GM12878 (cell line): ENCODE results near the gene C3AR1. TPM values are rescaled to one million over a fixed set of nuclear protein-coding genes. Genes with fewer than 3 reads are reported as not detected.

ENCODE experiments used
- ATAC-seq: fragments of 200-7000 bp; cut with Tn5 transposase; 3 replicates; pipeline ENCODE4 v1.9.1; 2020; ENCODE audit warnings: mild to moderate bottlenecking, moderate library complexity
- BruUV-seq: library from RNA; stranded (reverse); fragments of 400-500 nt; replicated peaks from 2 replicates; lab custom pipeline; 2021; lab: Mats Ljungman, UMichigan
- CTCF ChIA-PET: fragments of 300-600 bp; sonication (Branson Sonifier 250); formaldehyde crosslinking; extraction: SDS; loops from one replicate; lab custom pipeline; 2021; ENCODE audit warnings: inconsistent platforms; lab: Yijun Ruan, JAX
- POLR2A ChIA-PET: fragments of 350-600 bp; formaldehyde crosslinking; extraction: SDS; loops from one replicate; lab custom pipeline; 2021; ENCODE audit warnings: inconsistent platforms; lab: Charles Lee
- RAD21 ChIA-PET: fragments of 300-600 bp; sonication (Branson Sonifier 250); formaldehyde crosslinking; loops from one replicate; lab custom pipeline; 2023; ENCODE audit warnings: antibody characterized with exemption; ENCODE audit not compliant: unreplicated experiment; lab: Charles Lee
- SMC1A ChIA-PET: fragments of 300-600 bp; sonication (Branson Sonifier 250); formaldehyde crosslinking; loops from one replicate; lab custom pipeline; 2023; ENCODE audit not compliant: unreplicated experiment, uncharacterized antibody; lab: Charles Lee
- DNase-seq: peaks from one replicate; pipeline ENCODE4 v3.0.0-alpha.2; 2011; ENCODE audit warnings: low read depth, low spot score
- FAIRE-seq: peaks from 3 replicates; lab custom pipeline; 2011; peaks lifted over from hg19 to GRCh38; lab: Jason Lieb, UNC
- H2AFZ ChIP-seq: 2 replicates; pipeline ENCODE4 v1.6.0; 2011; ENCODE audit warnings: low read depth, low read length, control low read depth; ENCODE audit not compliant: control insufficient read depth
- H3K27ac ChIP-seq: 2 replicates; pipeline ENCODE4 v1.5.1; 2011; ENCODE audit warnings: control low read depth; ENCODE audit not compliant: control insufficient read depth, insufficient read depth
- H3K27me3 ChIP-seq, 2 experiments: replicated peaks in 1 of 2; 2 replicates each; pipeline versions ENCODE4 v1.6.0 to v1.6.1; 2011; ENCODE audit warnings: low read length in 1 of 2; ENCODE audit not compliant: control insufficient read depth in 2 of 2, insufficient read depth in 2 of 2
- H3K36me3 ChIP-seq, 2 experiments: 2 replicates each; pipeline ENCODE4 v1.5.1; 2011; ENCODE audit warnings: low read length in 1 of 2; ENCODE audit not compliant: control insufficient read depth in 2 of 2, insufficient read depth in 2 of 2
- H3K4me1 ChIP-seq: 2 replicates; pipeline ENCODE4 v1.6.1; 2011; ENCODE audit warnings: mild to moderate bottlenecking, low read length, moderate library complexity, mixed read lengths; ENCODE audit not compliant: control insufficient read depth, insufficient read depth
- H3K4me2 ChIP-seq: 2 replicates; pipeline ENCODE4 v1.6.0; 2011; ENCODE audit warnings: control low read depth; ENCODE audit not compliant: control insufficient read depth, insufficient read depth
- H3K4me3 ChIP-seq: fragments of 200-600 bp; sonication (generic); 2 replicates; pipeline ENCODE4 v1.5.1; 2016
- H3K79me2 ChIP-seq: 2 replicates; pipeline ENCODE4 v1.6.0; 2011; ENCODE audit warnings: low read length; ENCODE audit not compliant: control insufficient read depth, insufficient read depth
- H3K9ac ChIP-seq: 2 replicates; pipeline ENCODE4 v1.8.0; 2011; ENCODE audit warnings: low read length, control low read depth, mixed read lengths; ENCODE audit not compliant: control insufficient read depth, insufficient read depth
- H3K9me3 ChIP-seq: replicated peaks from 3 replicates; pipeline ENCODE4 v1.5.1; 2011; ENCODE audit warnings: mild to moderate bottlenecking, low read length; ENCODE audit not compliant: control insufficient read depth, insufficient read depth
- H4K20me1 ChIP-seq: 2 replicates; pipeline ENCODE4 v1.6.0; 2011; ENCODE audit not compliant: control insufficient read depth, insufficient read depth
- JUNB ChIP-seq: IDR thresholded peaks from 2 replicates; pipeline ENCODE4 v1.6.1; 2016; ENCODE audit warnings: antibody characterized with exemption, mild to moderate bottlenecking
- MXI1 ChIP-seq: fragments of 150-350 bp; IDR thresholded peaks from 2 replicates; pipeline ENCODE4 v1.6.1; 2011; ENCODE audit warnings: low read depth, mild to moderate bottlenecking, inconsistent platforms, low read length, improper control_type of control experiment
- NFYA ChIP-seq: IDR thresholded peaks from 2 replicates; pipeline ENCODE4 v1.6.1; 2011; ENCODE audit warnings: low read depth, mild to moderate bottlenecking, low read length, improper control_type of control experiment, borderline replicate concordance
- POLR2A ChIP-seq: IDR thresholded peaks from 2 replicates; pipeline ENCODE4 v1.6.1; 2011; ENCODE audit warnings: low read depth, mild to moderate bottlenecking, low read length
- POU2F2 ChIP-seq: IDR thresholded peaks from 3 replicates; pipeline ENCODE4 v1.6.1; 2011; ENCODE audit warnings: low read depth, mild to moderate bottlenecking, low read length, borderline replicate concordance
- PRDM15 ChIP-seq: fragments of 450-650 bp; formaldehyde crosslinking; IDR thresholded peaks from 2 replicates; pipeline ENCODE4 v1.4.0; 2020; ENCODE audit warnings: mild to moderate bottlenecking, moderate library complexity
- RELA ChIP-seq: fragments of 450-650 bp; IDR thresholded peaks from 2 replicates; pipeline ENCODE4 v1.8.0; 2014; ENCODE audit warnings: borderline replicate concordance; ENCODE audit not compliant: partially characterized antibody
- SIX5 ChIP-seq: IDR thresholded peaks from 2 replicates; pipeline ENCODE4 v1.6.1; 2011; ENCODE audit warnings: mild to moderate bottlenecking, low read depth, low read length, moderate library complexity; ENCODE audit not compliant: severe bottlenecking
- SREBF1 ChIP-seq: IDR thresholded peaks from 2 replicates; pipeline ENCODE4 v1.6.1; 2012; ENCODE audit warnings: mild to moderate bottlenecking, low read length
- ZBTB4 ChIP-seq: fragments of 450-650 bp; formaldehyde crosslinking; IDR thresholded peaks from 2 replicates; pipeline ENCODE4 v1.4.0; 2022; ENCODE audit warnings: mild to moderate bottlenecking, moderate library complexity
- ZBTB40 ChIP-seq: fragments of 450-650 bp; IDR thresholded peaks from 2 replicates; pipeline ENCODE4 v1.6.1; 2016; ENCODE audit warnings: mild to moderate bottlenecking, moderate library complexity, borderline replicate concordance
- ZNF274 ChIP-seq: IDR thresholded peaks from one replicate; pipeline ENCODE4 v1.8.0; 2011; ENCODE audit not compliant: insufficient read length, insufficient read depth
- WGBS: methylation state at CpG from one replicate; pipeline ENCODE4 v1.1.6; 2016; ENCODE audit warnings: low lambda C conversion rate; ENCODE audit not compliant: insufficient replicate concordance, insufficient coverage; ENCODE audit errors: missing lambda C conversion rate; 5-methylcytosine and 5-hydroxymethylcytosine counted together
- in situ Hi-C: fragments of 300-500 bp; cut with MboI; formaldehyde crosslinking; loops from 9 replicates; pipeline ENCODE4 v1.14.3; 2018; ENCODE audit warnings: mixed read lengths
- intact Hi-C: fragments of 100-400 bp; cut with micrococcal nuclease; formaldehyde crosslinking; loops from one replicate; pipeline ENCODE4 v1.14.2; 2022; ENCODE audit not compliant: unreplicated experiment
- polyA plus RNA-seq, 11 experiments: library from polyadenylated mRNA; depleted of rRNA in 4 of 11; unstranded in 6 of 11; stranded (reverse) in 5 of 11; fragments of >200 nt; fragmentation: Nextera tagmentation in 4 of 11; fragmentation: Illumina TruSeq in 1 of 11; extraction: Ambion mirVana in 4 of 11; extraction: Trizol in 1 of 11; gene quantifications; 1 replicate in 1 of 11; 2 replicates in 10 of 11; pipeline versions ENCODE4 v1.2.1 to v1.2.3, GENCODE V29; 2011 to 2016; ENCODE audit warnings: inconsistent platforms in 2 of 11, missing spikeins in 2 of 11, low read depth in 1 of 11
- total RNA-seq, 4 experiments: library from RNA; depleted of rRNA in 3 of 4; stranded (reverse); fragments of >200 nt in 3 of 4; fragmentation: Illumina TruSeq in 1 of 4; extraction: Trizol in 1 of 4; gene quantifications; 2 replicates each; pipeline versions ENCODE4 v1.2.1 to v1.2.3, GENCODE V29; 2013 to 2021

Gene C3AR1
- total and polyA plus RNA-seq, 10 of the 15 experiments (the other 5 are each of a cell fraction or from before 2014, with no cell fraction given) = 0.08 to 0.42 (median 0.10) TPM; not detected in 5

DNA sequence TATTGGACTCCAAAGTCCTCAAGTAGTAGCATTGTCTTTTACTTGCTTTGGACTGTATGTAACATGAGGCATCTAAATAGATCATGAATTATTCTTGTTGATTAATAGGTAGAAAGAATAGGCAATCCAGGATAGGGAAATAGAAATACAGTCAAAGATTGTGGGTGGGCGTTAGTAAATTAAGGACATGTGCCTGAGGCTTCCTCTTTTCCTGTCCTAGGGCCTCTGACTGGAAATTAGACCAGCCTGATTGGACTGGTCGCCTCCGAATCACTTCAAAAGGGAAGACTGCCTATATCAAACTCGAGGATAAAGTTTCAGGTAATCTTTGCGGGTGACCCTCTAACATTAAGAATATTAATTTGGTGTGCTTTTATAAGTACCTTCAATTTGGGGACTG lies 23.6 kb upstream of the C3AR1 start:
- Histone ChIP-seq H4K20me1 (no peaks in the 10 kb centered on the region), H3K27me3 (no peaks in the 10 kb centered on the region), H3K36me3 (peaks cover 10 to 30% of the 10 kb centered on the region in 2 experiments), H2AFZ (no peak overlapping the region), H3K27ac (no peak overlapping the region; the same call in 1 of the 2 replicates), H3K4me2 (no peak overlapping the region), H3K4me3 (no peak overlapping the region), H3K4me1 (peaks cover 10% of the 10 kb centered on the region), H3K9me3 (no peaks in the 10 kb centered on the region), H3K79me2 (peaks cover 45% of the 10 kb centered on the region), H3K9ac (no peak overlapping the region)
- intact Hi-C loops = loop anchor here (10.0 kb wide), 1 partner anchor 155 kb away; the partner anchor contains the start of gene SLC2A3
- ATAC-seq (no peak), FAIRE-seq (no peak), DNase-seq (no peak)
- ChIA-PET POLR2A (no interaction called here), CTCF (no interaction called here), SMC1A (no interaction called here), RAD21 (no interaction called here)
- in situ Hi-C loops = no loop called here
- 96% methylated on average over 5 of the region's 5 CpGs for WGBS
- BruUV-seq = no TSS peak
- no peak for TF ChIP-seq PRDM15
- no peak for TF ChIP-seq SREBF1
- TF ChIP-seq RELA = no peak
- TF ChIP-seq POLR2A = no peak
- TF ChIP-seq NFYA = no peak
- no peak for TF ChIP-seq MXI1
- no peak for TF ChIP-seq ZBTB40
- no peak for TF ChIP-seq ZNF274
- TF ChIP-seq ZBTB4 = no peak
- TF ChIP-seq POU2F2 = no peak
- TF ChIP-seq JUNB = no peak
- no peak for TF ChIP-seq SIX5
